ENCODE results near the gene HCK.
"Not testable (repeated sequence)": the region's sequence is repeated elsewhere in the genome, so short reads cannot be mapped to it uniquely, and the experiment has no call there.

The HCK gene

DNA sequence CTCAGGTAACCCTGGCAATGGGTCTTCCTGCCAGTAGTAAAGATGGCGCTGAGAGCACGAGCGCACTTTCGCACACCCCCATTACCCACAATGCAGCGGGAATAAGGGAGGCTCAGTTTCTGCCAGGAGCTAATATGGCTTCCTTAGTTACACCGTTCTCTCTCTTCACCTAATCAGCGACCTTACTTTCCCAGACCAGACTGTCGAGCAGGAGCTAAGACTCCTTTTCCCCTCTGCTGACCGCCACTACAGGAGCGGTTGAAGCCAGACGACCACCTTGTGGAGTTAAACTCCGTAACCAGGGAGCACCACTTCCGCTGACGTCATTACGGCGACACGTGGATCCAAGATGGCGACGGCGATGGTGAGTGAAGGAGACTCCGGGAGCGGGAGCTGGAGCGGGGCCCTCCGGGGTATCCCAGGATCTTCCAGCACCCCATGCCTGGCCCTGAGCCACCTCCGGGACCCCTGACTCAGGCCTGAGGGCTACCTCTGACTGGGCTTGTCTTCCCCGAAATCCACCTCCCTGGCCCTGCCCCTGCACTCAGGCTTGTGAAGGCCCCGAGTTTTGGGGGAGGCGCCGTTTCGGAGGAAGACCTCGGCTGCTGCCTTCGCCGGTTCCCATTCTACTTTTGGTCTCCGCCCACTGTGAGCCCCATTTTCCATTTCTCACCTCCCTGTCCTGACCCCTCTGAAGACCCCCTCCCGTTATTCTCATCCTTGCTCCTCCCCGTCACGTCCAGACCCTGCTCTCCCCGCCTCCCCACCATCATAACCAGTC is 57.5 kb downstream of the HCK start, which contains the start of gene TM9SF4:
TM9SF4 (plus strand) TSS at position 323 of the 781 bp plus-strand sequence; CDS start at position 350, 27 bp downstream.
- DNase-seq = peak; percentile 98

DNA sequence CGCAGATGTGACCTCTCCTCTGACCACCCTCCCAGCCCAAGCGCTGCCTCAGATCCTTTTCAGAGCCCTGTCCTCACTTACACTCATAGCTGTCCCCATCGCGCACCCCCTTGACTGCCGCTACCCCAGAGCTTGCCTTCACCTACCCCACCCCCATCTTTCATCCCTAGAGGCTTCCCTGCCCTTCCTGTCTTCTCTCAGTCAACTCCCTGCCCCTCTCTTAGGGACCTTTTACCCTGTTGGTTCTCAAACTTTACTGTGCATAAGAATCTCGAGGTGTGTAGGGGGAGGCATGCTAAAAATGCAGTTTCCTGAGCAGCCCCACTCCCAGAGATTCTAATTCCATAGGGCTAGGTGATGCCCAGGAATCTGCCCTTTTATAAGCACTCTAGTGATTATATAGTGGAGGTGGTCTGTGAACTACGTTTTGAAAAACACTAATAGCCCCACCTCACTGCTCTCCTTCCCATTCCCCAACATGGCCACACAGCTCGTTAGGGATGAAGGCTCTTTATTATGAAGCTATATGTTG is 58.2 kb downstream of the HCK start:
- no peak for DNase-seq

DNA sequence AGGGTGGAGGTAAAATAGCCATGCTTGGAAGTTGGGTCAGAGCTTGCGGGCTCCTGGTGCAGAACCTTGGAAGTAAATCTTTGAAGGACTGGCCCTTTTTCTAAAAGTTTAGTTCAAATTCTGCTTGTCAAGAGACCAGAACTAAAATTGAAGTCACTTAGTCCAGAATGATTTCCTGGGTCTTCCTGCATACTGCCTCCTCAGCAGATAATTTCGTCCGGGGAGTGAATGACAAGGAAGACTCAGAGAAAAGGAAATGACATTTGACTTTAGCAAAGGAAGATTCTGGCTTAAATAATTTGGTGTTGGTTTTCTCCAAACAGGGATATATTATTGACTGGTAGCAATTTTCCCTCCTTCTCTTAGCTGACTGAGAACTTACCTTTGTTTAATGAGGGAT is 58.7 kb downstream of the HCK start:
- DNase-seq = no peak

DNA sequence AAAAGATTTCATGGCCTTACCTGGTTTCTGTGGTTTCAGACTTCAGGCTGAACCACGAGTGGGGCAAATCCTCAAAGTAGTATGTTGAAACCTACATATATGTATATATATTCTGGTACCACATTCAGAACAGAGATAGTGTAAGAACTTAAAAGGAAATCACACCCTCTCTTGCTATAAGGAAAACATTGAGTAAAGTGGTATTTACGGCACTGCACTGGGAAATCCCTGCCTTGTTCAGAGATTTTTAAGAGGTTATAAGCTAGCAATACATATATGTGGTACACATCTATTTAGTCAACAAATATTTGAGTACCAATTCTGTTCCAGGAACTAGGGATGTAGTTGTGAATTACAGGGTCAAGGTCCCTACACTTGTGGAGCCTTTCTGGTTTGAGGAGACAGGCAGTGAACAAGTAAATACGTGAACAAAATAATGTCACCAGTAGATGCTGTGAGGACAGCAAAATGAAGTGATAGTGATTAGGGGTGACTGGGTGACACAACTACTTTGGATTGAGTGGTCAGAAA is 59.2 kb downstream of the HCK start:
- no peak for DNase-seq

DNA sequence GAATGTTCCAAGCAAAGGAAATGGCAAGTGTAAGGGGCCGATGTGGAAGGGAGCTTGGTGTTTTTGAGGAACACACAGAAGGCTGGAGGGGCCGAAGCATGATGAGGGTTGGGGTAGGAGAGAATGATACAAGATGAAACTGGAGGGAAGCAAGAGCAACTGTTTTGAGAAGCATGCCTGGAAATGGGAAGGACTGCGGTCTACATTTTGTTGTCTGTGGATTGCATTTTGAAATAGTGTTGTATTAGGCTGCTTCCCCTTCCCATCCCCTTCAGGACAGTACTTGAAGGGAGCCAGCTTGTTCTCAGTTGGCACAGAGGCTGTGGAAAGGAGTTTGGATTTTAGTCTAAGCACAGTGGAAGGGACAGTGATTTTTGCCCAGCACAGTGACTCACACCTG is 59.7 kb downstream of the HCK start:
- no peak for DNase-seq

DNA sequence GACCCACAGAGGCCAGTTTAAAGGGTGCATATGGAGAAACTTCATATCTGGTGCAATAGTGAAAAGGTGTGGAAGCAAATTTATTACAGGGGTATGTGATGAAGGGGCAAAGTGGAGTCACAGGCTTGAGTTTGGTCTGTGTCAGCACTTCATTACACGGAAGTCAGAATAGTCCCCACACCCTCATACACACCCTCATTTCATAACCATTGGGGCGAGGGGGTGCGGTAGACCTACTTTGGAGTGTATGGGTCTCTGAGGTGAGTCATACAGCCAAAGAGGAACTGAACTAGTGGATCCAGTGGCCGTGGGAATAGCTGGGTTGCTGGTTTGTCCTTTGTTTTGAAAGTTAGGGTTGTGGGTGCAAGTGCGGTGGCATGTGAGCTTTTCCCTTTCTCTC is 60.8 kb downstream of the HCK start:
- no peak for DNase-seq

DNA sequence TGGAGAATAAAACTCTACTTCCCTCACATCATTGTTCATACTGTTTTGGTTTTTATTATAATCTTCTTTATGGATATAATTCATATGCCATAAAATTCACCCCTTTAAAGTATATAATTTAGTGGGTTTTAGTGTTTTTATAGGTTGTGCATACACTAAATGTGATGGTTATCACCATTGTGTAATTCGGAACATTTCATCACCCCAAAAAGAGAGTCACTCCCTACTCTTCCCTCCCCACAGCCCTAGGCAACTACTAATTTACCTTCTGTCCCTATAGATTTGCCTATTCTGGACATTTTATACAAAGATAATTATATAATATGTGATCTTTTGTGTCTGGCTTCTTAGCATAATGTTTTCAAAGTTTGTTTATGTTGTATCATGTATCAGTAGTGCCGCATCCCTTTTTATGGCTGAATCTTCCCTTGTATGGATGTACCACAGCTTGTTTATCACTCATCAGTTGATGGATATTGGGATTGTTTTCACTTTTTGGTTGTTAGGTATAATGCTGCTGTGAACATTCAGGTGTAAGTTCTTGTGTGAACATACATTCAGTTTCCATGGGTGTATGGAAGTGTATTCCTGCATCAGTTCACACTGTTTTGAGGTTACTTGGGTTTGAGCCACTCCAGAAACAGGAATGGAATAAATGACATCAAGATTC is 61.7 kb downstream of the HCK start:
- no peak for DNase-seq

DNA sequence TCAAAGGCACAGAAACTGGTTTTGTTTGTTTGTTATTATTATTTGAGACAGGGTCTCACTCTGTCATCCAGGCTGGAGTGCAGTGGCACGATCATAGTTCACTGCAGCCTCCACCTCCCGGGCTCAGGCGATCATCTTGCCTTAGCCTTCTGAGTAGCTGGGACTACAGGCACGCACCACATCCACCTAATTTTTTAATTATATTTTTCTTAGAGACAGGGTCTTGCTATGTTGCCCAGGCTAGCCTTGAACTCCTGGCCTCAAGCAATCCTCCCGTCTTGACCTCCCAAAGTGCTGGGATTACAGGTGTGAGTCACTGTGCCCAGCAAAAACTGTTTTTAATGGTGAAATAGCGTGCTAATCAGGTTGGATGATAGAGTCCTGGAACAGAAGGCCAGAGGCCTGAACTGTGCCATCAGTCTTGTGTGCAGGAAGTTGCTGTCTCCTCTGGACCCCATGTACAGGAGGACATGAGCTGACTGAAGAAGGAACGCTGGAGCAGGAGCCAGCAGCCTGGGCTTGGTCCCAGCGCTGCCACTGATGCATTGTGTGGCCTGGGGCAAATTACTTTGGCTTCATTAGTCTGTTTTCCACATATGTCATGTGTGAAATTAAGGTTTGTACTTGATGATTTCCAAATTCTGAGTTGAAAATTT is 62.4 kb downstream of the HCK start:
- no peak for DNase-seq

DNA sequence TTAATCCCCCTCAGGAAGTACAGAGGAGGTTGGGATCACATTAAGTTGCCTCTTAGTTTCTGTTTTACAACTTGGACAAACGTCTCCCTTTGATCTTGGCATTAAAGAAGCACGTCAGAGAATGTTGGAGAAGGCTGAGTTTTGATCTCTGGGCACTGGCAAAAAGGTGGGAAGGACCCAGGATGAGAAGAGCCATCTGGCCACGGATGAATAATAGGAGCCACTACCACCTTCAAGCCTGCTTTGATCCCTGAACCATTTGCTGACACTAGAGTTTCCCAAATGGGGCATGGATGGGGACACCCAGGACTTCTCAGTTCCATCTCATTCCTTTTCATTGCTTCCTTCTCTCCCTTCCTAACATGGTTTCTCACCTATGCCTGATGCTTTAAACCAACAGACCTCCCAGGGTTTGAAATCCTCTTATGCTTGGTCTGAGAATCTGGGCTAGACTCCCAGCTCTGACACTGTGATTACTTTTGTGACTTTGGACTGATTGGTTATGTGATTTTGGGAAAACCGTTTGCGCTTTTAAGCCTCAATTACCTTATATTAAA is 63.2 kb downstream of the HCK start:
- DNase-seq = no peak

DNA sequence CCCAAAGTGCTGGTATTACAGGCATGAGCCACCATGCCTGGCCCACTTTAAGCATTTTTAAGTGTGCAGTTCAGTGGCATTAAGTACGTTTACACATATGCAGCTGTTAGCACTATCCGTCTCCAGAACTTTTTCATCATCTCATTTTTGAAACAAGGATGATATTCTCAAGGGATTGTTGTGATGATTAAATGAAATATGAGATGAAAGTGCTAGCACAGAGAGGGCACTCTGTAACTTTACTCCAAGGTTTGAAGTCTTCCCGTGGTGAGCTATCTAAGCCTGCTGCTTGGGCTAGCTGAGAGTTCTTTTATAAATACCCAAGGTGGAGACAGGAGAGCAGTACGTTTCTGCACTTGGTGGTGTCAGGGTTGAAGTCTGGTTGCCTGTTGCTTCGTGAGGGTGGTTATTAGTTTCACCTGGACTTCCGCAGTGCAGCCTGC is 64.1 kb downstream of the HCK start:
- DNase-seq = no peak

DNA sequence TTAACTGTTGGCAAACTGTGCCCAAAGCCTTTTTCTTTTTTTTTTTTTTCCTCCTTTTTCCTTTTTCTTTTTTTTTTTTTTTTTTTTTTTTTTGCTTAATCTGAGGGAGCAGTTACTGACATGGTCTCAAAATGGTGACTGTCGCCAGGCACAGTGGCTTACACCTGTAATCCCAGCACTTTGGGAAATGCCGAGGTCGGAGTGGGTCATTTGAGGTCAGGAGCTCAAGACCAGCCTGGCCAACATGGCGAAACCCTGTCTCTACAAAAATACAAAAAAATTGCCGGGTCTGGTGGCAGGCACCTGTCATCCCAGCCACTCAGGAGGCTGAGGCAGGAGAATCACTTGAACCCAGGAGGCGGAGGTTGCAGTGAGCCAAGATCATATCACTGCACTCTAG is 64.8 kb downstream of the HCK start:
- DNase-seq = not testable (repeated sequence)

DNA sequence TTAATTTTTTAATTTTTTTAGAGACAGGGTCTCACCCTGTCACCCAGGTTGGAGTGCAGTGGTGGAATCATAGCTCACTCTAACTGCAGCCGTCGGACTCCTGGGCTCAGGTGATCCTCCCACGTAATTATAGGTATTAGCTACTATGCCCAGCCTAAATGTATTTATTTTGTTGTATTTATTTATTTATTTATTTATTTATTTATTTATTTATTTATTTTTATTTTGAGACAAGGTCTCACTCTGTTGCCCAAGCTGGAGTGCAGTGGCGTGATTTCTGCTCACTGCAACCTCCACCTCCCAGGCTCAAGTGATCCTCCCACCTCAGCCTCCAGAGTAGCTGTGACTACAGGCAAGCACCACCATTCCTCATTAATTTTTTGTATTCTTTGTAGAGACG is 66.4 kb downstream of the HCK start:
- DNase-seq = not testable (repeated sequence)

DNA sequence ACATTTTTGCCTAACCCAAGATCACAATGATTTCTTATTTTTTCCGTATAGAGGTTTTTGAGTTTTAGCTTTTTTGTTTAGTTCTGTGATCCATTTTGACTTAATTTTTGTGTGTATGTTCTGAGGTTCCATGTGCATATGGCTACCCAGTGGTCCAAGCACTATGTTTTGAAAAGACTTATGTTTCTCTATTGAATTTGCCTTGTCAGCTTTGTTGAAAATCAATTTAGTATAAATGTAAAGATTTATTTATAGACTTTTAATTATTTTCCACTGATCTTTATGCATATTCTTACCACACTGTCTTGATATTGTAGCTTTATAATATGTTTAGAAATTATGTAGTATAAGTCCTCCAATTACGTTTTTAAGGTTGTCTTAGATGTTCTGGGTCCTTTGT is 67.7 kb downstream of the HCK start:
- no peak for DNase-seq

DNA sequence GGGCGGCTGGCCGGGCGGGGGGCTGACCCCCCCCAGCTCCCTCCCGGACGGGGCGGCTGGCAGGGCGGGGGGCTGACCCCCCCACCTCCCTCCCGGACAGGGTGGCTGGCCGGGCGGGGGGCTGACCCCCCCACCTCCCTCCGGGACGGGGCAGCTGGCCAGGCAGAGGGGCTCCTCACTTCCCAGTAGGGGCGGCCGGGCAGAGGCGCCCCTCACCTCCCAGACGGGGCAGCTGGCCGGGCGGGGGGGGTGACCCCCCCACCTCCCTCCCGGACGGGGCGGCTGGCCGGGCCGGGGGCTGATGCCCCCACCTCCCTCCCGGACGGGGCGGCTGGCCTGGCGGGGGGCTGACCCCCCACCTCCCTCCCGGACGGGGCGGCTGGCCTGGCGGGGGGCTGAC is 69.9 kb downstream of the HCK start:
- DNase-seq = not testable (repeated sequence)

DNA sequence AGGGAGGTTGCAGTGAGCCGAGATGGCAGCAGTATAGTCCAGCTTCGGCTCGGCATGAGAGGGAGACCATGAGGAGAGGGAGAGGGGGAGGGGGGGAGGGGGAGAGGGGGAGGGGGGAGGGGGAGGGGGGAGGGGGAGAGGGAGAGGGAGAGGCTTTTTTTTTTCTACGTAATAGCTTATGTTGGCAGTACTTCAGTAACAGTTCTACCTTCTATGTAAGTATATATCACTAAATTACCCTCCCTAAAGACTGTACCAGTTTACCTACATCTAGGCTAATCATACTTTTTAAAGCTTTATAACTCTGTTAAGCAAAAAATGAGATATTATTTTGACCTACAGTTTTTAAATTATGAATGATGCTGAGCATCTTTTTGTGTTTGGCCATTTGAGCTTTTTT is 71.0 kb downstream of the HCK start:
- no peak for DNase-seq

DNA sequence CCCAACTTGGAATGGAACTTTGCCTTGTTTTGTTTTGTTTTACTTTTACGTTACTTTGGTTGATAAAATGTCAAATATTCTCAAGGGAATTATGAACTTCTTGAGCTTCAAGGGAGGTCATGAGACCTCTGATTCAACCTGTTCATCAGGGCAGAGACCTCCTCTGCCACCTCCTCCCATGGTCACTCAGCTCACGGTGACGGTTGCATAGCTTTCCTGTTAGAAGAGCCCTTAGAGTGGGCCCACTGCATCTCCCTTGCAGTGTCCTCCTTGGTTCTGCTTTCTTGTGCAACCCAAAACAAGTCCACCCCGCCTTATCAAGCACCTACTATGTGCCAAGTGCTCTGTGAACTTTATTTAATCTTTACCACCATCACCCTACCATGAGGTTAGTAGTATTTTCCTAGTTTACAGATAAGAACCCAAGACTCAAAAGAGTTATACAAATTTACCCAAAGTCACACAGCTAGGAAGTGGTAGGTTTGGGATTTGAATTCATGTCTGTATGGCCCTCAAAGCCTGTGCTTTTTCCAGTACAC is 72.9 kb downstream of the HCK start:
- DNase-seq = no peak

DNA sequence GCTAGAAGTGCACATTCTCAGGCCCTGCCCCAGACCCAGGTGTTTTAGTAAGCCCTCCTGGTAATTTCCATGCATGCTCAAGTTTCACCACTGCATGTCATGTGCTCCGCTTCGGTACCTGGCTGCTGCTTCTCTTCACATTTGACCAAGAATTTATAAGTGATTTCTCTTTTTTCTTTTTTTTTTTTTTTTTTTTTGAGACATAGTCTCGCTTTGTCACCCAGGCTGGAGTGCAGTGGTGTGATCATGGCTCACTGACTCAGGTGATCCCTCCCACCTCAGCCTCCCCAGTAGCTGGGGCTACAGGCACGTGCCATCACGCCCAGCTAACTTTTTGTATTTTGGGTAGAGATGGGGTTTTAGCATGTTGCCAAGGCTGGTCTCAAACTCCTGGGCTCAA is 73.5 kb downstream of the HCK start:
- DNase-seq = no peak

DNA sequence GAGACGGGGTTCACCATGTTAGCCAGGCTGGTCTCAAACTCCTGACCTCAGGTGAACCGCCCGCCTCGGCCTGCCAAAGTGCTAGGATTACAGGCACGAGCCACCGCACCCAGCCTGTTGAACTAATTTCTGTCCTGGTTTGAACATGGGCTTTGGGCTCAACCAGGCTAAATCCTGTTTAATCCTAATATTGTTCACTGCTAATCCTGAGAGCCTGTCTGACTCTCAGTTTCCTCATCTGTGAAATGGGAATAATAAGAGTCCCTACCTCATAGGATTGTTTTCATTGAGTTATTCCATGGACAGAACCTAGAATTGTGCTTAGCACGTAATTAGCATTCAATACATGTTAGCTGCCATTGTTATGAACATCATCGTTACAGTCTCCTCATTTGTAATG is 74.9 kb downstream of the HCK start:
- no peak for DNase-seq

DNA sequence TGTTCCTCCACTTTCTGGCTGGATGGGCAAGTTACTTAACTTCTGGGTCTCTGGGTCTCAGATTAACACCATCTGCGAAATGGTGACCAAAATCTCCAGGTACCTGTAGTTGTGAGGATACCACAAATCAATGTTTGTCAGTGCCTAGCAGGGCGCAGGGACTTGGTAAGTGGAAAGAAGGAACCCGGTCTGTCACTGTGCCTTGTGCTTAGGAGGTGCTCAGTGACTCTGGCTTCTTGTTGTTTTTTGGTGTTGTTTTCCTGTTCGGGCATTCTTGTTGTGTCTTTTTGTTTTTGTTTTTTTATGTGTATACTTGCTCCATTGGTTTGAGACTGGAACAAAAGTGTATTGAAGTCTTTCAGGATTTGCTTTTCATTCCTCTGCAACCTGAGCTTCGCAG is 75.3 kb downstream of the HCK start:
- DNase-seq = no peak

DNA sequence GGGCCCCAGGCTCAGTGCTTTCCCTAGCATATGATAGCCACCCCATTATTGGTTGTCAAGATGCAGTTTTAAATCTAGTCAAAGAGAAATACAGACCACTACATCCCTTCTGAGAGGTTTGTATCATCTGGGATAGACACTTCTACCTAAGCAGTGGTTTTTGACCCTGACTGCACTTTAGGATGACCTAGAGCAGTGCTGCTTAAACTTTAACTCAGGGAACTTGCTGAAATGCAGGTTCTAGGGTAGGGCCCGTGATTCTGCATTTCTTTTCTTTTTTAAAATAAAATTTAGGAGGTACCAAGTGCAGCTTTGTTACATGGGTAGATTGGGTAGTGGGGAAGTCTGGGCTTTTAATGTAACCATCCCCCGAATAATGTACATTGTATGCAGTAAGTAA is 76.1 kb downstream of the HCK start:
- DNase-seq = no peak

DNA sequence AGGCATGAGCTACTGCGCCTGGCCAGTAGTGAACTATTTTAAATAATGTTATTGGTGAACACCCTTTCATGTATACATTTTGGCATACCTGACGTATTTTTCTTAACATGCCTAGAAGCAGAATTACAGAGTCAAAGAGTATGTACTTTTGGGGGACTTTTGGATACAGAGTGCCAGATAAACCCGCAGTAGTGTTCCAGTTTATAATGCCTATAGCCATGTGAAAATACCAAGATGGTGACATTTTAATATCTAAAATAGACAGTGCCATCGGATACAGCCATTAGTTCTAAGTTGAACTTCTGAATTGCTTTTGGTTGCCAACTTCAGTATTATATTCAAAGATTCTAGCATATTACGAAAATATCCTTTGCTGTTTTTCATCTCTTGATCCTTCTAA is 77.8 kb downstream of the HCK start:
- no peak for DNase-seq

DNA sequence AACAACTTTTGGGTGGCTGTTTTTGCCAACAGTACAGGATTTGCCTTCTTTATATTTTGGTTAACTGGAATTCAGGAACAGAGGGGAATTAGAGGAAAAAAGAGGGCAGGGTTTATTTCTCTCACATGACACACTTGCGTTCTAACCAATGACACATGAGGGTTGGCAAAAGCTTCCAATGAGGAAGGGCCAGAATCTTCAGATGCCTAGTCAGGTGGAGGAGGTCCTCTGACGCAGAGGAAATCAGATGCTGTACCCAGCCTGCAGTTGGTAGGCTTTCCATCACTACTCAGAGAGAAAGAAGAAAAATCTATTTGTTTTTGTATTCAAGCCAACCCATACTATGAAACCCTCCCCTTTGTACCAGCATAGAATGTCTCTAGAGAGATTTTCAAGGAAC is 78.3 kb downstream of the HCK start:
- DNase-seq = no peak

DNA sequence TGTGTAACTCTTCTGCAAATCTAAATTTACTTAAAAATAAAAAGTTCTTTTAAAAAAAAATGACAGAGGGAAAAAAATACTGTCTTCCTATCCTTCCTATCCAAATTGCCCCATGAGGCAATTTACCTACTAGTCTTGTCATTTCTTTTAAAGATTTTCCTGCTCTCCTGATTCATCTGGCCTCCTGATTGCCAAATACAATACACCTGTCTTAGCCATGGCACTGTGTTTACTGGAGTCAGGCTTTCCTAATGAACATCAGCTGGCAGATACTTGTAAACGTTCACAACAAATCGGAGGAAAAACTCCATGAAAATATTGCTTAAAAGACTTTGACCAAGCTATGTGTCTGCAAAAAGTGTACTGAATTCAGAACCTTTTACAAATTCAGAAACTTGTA is 78.9 kb downstream of the HCK start:
- DNase-seq = no peak

Measured in NCI-H1092 treated with DMSO at 0.1 percent for 48 hours (cell line).